ENCODE results near the gene TBC1D32.
"Not testable (repeated sequence)": the region's sequence is repeated elsewhere in the genome, so short reads cannot be mapped to it uniquely, and the experiment has no call there.

TBC1D32 gene

DNA sequence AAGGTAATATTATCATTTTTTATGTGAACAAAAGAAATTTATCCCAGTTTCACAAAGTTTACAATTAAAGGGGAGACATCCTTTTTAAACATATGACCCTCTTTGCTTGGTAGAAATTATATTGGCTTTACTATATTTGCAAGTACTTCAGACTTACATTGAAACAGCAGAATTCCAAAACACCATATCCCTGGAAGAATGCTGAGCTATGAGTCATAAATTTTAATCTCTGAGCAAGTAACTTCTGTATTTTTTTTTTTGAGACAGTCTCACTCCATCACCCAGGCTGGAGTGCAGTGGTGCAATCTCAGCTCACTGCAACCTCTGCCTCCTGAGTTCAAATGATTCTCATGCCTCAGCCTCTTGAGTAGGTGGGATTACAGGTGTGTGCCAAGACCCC lies 240.4 kb downstream of the TBC1D32 start:
- no peak for FAIRE-seq
- no peak for TF ChIP-seq TAF1 (IDR thresholded peaks at IDR 0.05; ENCODE audit: borderline replicate concordance, low read depth, low read length)
- no peak for TF ChIP-seq POLR2A (IDR thresholded peaks at IDR 0.05; ENCODE audit: low read depth, low read length)
- TF ChIP-seq POLR2AphosphoS5 (IDR thresholded peaks at IDR 0.05; ENCODE audit: low read depth, low read length) = no peak
- no peak for DNase-seq (ENCODE audit: insufficient read length)

DNA sequence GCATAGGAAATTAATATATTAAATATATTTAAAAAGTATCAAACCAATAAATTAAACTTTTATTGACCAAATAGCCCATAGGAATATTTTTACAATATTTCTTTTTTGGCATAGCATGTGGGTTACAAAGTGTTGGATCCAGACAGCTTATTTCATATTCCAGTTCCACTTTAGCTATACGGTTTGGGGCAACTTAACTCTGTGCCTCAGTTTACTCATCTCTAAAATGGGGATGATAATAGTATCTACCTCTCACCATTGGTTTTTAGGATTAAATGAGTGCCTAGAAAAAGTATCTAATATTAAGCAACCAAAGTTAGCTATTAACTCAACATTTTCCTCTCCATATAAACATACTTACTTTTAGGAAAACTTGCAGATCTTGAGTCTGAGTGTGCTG lies 243.8 kb downstream of the TBC1D32 start:
- FAIRE-seq = no peak
- DNase-seq (ENCODE audit: insufficient read length) = no peak
- TF ChIP-seq POLR2AphosphoS5 (IDR thresholded peaks at IDR 0.05; ENCODE audit: low read depth, low read length) = no peak

DNA sequence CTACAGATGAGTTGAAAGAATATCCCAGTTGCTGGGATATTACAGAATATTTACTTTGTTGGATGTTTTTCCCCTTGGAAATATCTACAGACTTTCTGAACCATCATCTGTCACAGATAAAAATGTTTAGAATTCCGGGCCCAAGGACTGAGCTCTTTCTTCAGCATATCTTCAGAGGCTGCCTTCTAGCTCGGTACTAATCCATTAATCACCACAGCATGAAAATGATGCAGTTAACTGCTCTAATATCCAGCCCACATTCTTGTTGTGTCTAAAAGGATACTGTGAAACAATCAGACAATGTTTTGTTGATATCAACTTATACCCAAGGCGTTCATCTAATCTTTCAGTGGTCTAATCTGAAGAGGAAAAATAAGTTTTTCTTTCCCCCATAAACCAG lies 247.4 kb downstream of the TBC1D32 start:
- TF ChIP-seq TAF1 (IDR thresholded peaks at IDR 0.05; ENCODE audit: borderline replicate concordance, low read depth, low read length) = no peak
- no peak for TF ChIP-seq POLR2A (IDR thresholded peaks at IDR 0.05; ENCODE audit: low read depth, low read length)
- TF ChIP-seq POLR2AphosphoS5 (IDR thresholded peaks at IDR 0.05; ENCODE audit: low read depth, low read length) = no peak
- no peak for DNase-seq (ENCODE audit: insufficient read length)
- FAIRE-seq = no peak

DNA sequence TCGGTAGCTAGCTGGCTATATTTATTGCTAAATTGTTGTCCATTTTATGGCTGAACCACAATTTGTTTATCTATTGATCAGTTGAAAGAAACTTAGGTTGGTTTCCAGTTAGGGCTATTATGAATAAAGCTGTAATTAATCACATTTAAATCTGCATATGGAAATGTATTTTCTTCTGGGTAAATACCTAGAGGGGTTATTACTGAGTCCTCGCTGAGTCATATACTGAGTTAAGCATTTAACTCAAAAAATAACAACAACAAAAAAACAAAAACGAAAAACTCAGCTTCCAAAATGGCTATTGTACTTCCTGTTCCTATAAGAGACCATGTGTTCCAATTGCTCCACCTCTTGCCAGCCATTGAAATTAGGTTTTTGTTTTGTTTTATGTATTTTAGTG lies 258.2 kb downstream of the TBC1D32 start:
- DNase-seq (ENCODE audit: insufficient read length) = no peak
- FAIRE-seq = no peak
- TF ChIP-seq TAF1 (IDR thresholded peaks at IDR 0.05; ENCODE audit: borderline replicate concordance, low read depth, low read length) (no peak), POLR2A (IDR thresholded peaks at IDR 0.05; ENCODE audit: low read depth, low read length) (no peak), POLR2AphosphoS5 (IDR thresholded peaks at IDR 0.05; ENCODE audit: low read depth, low read length) (no peak)

DNA sequence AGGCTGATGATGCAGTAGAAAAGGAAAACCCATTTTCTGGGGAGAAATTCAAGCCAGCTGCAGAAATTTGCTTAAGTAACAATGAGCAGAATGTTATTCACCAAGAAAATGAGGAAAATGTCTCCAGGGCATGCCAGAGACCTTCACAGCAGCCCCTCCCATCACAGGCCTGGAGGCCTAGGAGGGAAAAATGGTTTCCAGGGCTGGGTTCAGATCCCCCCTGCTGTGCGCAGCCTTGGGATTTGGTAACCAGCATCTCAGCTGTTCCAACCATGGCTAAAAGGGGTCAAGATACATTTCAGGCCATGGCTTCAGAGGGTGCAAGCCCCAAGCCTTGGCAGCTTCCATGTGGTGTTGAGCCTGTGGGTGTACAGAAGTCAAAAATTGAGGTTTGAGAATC lies 265.5 kb downstream of the TBC1D32 start:
- FAIRE-seq; DNase-seq (ENCODE audit: insufficient read length): not testable (repeated sequence)

DNA sequence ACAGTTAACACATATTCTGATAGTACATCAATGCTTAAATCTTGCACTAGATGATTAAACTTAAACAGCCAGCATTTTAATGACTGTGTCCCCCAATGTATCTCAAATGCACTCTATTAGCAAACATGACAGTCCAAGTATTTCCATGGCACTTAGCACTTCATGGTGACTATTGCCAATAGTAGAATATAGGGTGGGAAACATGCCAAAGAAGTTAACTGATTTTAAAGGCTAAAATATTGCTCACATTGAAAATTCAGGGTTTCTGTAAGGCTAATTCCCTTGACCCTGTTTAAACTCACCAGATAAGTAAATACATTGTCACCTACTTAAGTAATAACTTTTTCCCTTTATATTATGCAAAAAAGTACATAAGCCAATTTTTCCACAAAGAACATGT lies 266.9 kb downstream of the TBC1D32 start:
- TF ChIP-seq POLR2A (IDR thresholded peaks at IDR 0.05; ENCODE audit: low read depth, low read length) (no peak), POLR2AphosphoS5 (IDR thresholded peaks at IDR 0.05; ENCODE audit: low read depth, low read length) (no peak), TAF1 (IDR thresholded peaks at IDR 0.05; ENCODE audit: borderline replicate concordance, low read depth, low read length) (no peak)
- no peak for FAIRE-seq

DNA sequence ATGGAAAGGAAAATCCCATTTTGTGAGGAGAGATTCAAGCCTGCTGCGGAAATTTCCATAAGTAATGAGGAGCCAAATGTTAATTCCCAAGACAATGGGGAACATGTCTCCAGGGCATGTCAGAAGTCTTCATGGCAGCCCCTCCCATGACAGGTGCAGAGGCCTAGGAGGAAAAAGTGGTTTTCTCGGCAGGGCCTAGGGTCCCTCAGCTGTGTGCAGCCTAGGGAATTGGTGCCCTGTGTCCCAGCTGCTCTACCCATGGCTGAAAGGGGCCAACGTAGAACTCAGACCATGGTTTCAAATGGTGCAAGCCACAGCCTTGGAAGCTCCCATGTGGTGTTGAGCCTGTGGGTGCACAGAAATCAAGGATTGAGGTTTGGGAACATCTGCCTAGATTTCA lies 269.9 kb downstream of the TBC1D32 start:
- FAIRE-seq = no peak
- no peak for TF ChIP-seq TAF1 (IDR thresholded peaks at IDR 0.05; ENCODE audit: borderline replicate concordance, low read depth, low read length)
- TF ChIP-seq POLR2A (IDR thresholded peaks at IDR 0.05; ENCODE audit: low read depth, low read length) = no peak
- TF ChIP-seq POLR2AphosphoS5 (IDR thresholded peaks at IDR 0.05; ENCODE audit: low read depth, low read length) = no peak
- no peak for DNase-seq (ENCODE audit: insufficient read length)

More for the DNA sequence above, 266.9 kb downstream of the TBC1D32 start:
- DNase-seq (ENCODE audit: insufficient read length) = no peak

DNA sequence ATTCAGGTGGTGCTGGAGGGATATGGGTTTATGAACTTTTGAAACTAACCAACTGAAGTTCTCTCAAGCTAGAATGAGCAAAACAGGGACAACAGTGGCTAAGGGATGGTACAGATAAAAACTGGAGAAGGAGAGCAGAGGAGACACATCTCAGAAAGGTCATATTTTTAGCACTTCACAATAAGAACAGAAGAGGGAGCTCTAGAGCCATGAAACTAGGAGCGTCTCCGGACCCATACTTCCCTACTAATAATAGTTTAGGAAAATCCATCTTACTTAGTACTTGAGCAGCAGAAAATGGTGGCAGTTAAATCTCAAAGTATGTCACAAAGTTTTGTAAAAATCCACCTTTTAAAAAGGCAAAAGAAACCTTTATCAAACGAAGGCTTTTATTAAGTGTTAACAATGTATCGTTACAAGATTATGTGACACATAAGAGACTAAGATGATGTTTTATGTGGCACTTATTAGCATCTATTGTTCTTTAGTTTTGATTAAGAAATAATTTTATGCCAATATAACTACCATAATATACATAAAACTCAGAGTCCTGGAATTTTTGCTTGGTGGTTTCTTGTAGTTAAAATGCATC lies 278.6 kb downstream of the TBC1D32 start:
- TF ChIP-seq POLR2AphosphoS5 (IDR thresholded peaks at IDR 0.05; ENCODE audit: low read depth, low read length) (no peak), POLR2A (IDR thresholded peaks at IDR 0.05; ENCODE audit: low read depth, low read length) (no peak), TAF1 (IDR thresholded peaks at IDR 0.05; ENCODE audit: borderline replicate concordance, low read depth, low read length) (no peak)
- FAIRE-seq (peak; percentile 69), DNase-seq (ENCODE audit: insufficient read length) (no peak)

DNA sequence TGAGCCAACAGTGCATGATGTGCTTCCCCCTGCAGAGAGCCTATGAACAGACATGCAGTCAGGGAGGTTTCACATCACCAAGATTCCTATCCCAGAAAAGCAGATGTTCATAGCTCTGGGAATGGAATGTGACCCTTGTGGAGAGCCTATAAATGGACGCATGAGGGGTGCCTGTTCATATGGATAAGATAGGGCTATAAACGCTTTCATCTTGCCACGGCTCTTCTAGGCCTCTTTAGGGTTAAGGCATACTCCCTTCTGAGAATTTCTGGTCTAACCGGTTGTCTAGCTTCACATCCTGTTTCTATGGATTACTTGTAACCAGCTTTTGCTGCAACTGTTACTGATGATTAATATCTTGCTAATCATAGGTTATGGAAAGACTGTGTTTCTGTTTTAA lies 285.7 kb downstream of the TBC1D32 start:
- DNase-seq (ENCODE audit: insufficient read length); FAIRE-seq: not testable (repeated sequence)

DNA sequence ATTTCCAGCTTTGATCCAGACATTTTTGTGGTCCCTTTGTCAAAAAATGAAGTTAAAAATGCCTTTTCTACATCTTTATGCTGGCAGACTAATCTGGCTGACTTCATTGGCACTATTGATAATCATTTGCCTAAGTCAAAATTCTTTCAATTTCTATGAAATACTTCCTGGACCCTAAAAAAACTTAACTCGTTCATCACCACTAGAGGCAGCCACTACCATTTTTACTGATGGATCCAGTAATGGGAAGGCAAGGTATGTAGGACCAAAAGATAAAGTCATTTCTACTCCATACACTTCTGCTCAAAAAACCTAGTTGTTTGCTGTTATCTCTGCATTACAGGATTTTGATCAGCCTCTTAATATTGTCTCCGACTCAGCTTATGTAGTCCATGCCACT lies 289.4 kb downstream of the TBC1D32 start:
- not testable (repeated sequence) for DNase-seq (ENCODE audit: insufficient read length); FAIRE-seq

DNA sequence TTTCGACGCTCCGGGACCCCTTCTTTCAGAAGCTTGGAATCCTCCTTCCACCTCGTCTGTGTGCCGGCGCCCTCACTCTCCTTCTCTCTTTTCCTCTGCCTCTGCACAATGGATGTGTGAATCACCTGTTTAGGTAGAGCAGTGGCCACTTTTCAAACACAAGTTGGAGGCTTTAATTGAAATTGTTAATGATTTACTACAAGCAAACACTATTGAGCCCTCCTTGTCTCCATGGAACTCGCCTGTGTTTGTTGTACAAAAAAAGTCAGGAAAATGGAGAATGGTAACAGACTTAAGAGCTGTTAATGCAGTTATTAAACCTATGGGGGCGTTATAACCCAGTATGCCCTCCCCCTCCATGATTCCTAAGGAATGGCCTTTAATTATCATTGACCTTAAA lies 290.6 kb downstream of the TBC1D32 start:
- DNase-seq (ENCODE audit: insufficient read length); FAIRE-seq: not testable (repeated sequence)

DNA sequence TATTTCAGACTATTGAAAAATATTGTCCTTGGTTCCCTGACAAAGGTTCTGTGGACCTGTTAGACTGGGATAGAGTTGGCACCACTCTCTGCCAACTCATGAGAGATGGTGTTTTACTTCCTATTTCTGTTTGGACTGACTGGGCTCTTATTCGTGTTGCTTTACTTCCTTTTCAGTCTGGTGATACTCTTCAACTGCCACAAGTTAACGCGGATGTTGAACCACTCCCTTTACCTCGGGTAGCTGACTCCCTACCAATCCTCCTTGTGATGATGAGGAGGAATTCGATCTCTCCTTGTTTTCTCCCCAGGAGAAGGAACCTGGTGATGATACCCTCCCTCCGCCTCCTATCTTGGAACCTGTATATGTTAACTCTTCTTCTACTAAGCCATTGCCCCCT lies 291.1 kb downstream of the TBC1D32 start:
- not testable (repeated sequence) for FAIRE-seq; DNase-seq (ENCODE audit: insufficient read length)

DNA sequence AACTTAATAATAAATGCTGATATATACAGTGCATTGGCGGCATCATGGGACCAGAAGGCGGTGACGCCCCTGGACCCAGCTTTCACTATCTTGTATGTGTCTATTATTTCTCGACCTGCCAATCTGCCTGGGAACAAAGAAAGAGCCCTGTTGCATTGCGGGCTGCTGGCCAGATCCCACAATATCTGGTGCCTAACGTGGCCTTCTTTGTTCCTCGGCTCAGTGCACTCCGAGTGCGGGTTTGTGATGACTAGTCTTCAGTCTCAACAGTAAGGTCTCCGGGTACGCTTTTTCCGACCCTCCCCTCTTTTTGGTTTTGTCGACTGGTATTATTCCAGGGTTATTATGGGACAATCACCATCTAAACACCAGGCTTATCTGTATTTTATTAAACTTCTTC lies 291.5 kb downstream of the TBC1D32 start:
- FAIRE-seq = no peak
- DNase-seq (ENCODE audit: insufficient read length) = no peak
- TF ChIP-seq TAF1 (IDR thresholded peaks at IDR 0.05; ENCODE audit: borderline replicate concordance, low read depth, low read length) (no peak), POLR2A (IDR thresholded peaks at IDR 0.05; ENCODE audit: low read depth, low read length) (no peak), POLR2AphosphoS5 (IDR thresholded peaks at IDR 0.05; ENCODE audit: low read depth, low read length) (no peak)

DNA sequence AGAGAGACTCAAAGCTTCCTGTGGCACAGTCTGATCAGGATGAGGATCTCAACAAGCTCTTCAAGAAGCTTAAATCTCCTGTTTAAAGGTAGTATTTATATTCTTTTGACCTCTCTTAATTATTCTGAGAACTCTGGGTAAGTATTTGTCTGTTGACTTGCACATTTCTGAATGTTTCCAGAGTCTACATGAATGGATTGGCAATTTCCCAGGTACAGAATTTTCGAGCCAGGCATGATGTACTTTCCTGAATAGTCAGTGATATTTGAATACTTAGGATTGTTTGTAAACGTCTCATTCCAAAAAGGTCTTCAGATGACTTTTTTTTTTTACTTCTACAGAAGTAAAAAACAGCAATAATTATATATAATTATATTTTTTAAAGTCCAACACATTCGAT lies 293.4 kb downstream of the TBC1D32 start:
- no peak for DNase-seq (ENCODE audit: insufficient read length)
- no peak for TF ChIP-seq POLR2A (IDR thresholded peaks at IDR 0.05; ENCODE audit: low read depth, low read length)
- no peak for TF ChIP-seq POLR2AphosphoS5 (IDR thresholded peaks at IDR 0.05; ENCODE audit: low read depth, low read length)
- no peak for TF ChIP-seq TAF1 (IDR thresholded peaks at IDR 0.05; ENCODE audit: borderline replicate concordance, low read depth, low read length)
- FAIRE-seq = no peak
